CD4-positive, alpha-beta T cell treated with Interleukin-2 at 100 ng/mL for 4 hours (primary cell): Measurements from ENCODE around the gene TAF6L.
"Not testable (repeated sequence)": the region's sequence is repeated elsewhere in the genome, so short reads cannot be mapped to it uniquely, and the experiment has no call there.

ENCODE experiments used
- DNase-seq: peaks from one replicate; pipeline ENCODE4 v3.0.0-alpha.2; 2020; ENCODE audit warnings: low spot score

TAF6L gene

DNA sequence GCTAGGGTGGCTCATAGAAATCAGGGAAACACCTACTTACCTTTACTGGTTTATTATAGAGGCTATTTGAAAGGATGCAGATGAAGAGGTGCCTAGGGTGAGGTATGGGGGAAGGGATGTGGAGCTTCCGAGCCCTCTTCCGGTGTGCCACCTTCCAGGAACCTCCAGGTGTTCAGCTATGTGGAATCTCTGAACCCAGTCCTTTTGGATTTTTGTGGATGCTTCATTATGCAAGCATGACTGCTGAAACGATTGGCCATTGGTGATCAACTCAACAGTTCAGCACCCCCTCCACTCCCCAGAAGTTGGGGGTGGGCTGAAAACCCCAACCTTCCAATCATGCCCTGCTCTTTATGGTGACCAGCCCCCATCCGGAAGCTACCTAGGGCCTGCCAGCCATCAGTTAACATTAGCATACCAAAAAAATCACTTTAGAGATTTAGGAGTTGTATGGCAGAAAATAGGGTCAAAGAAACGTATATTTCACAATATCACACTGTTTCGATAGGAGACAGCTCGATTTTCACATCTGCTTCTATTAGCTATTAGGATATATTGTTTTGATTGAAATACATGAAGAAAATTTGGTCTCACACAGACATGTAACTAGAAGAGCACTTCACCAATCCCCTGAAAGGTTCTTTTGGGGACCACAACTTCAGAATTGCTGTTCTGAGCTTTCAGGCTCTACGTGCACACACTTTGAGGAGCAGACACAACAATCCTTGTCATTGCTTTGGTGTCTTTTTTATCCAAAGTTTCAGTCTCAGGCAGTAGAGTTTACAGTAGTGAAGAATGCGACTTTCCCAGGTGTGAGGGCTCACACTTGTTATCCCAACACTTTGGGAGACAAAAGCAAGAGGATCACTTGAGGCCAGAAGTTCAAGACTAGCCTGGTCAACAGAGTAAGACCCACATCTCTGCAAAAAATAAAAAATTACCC, 13.1 kb upstream of the TAF6L start:
- DNase-seq: no peak

DNA sequence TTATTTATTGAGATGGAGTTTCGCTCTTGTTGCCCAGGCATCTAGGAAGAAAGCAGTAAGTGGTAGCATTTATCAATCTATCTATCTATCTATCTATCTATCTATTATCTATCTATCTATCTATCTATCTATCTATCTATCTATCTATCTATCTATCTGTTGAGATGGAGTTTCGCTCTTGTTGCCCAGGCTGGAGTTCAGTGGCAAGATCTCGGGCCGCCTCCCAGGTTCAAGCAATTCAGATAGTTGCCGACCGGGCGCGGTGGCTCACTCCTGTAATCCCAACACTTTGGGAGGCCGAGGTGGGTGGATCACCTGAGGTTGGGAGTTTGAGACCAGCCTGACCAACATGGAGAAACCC, 10.3 kb upstream of the TAF6L start:
- not testable (repeated sequence) for DNase-seq

- DNase-seq: no peak
These were observed 435 bp upstream of the TAF6L start for GRCh38 chr11:62770778-62771143.

DNA sequence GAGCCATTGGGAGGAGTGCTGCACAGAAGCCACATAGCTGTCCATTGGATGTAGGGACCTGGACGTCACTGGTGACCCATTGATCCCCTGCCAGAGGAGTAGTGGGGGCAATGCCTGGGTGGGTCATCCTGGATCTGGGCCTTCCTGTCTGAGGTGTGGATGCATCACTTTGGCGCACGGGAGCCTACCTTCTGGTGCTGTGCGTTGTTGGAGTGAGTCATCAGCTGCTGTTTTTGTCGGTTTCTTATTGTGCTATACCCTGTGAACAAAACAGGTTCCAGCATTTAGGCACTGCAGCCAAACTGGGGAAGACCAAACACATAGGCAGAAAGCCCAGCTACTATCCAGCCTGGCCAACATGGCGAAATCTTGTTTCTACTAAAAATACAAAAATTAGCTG, 3.2 kb downstream of the TAF6L start:
- DNase-seq: no peak

GRCh38 chr11:62775646-62776045, 4.5 kb downstream of the TAF6L start:
- no peak for DNase-seq

DNA sequence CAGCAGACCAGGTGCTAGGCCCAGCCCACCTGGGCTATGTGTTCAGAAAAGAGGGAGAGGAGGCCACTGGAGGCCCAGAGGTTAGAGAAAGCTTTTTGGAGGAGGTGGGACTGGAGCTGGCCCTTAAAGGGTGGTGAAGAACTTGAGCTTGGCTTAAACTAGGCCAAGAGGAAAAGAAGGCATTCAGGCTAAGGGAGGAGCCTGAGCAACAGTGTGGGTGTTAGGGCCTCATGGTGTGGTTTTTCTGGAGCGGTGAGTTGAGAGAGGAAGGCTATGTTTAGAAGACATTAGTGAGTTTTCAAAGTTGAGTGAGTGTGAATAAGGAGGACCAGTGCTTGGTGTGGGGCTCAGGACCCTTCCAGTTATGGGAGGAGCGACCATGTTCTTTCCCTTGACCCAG, 6.2 kb downstream of the TAF6L start:
- DNase-seq: no peak

- no peak for DNase-seq
These were observed 7.2 kb downstream of the TAF6L start for GRCh38 chr11:62778441-62778840.

DNA sequence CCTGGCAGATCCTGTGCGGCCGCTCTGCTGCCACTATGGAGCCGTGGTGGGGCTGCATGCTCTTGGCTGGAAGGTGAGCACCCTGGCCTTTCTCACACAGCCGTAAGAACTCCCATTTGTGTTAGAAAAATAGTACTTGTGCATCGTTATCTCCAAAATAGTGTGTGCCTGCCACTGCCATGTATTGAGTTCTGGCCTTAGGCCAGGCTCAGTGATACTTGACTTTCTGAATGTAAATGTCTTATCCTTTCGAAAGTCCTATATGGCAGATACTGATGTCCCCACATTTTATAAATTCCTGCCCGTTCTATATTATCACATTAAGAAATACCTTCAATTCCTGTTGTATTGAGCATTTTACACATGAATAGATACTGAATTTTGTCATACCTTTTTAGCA, 11.6 kb downstream of the TAF6L start:
- DNase-seq: no peak

GRCh38 chr11:62786318-62787004, 15.3 kb downstream of the TAF6L start:
- peak; percentile 87 for DNase-seq

- peak; percentile 99 for DNase-seq
These were observed 16.0 kb downstream of the TAF6L start, which contains the start of gene TMEM179B for GRCh38 chr11:62787005-62787759. Gene TMEM179B (plus strand): TSS chr11:62787402. CDS start chr11:62787432, 30 bp downstream.

DNA sequence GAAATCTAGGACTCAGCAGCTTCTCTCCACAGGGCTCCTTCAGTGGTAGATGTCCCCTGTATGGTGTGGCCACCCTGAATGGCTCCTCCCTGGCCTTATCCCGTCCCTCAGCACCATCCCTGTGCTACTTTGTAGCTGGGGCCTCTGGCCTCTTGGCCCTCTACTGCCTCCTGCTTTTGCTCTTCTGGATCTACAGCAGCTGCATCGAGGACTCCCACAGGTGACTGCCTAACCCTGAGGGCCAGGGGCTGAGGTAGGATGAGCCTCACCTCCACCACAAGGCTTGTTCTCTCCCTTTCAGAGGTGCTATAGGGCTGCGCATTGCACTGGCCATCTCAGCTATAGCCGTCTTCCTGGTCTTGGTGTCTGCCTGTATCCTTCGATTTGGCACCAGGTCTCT, 17.8 kb downstream of the TAF6L start:
- DNase-seq: no peak

GRCh38 chr11:62789576-62789975, 18.4 kb downstream of the TAF6L start:
- no peak for DNase-seq

DNA sequence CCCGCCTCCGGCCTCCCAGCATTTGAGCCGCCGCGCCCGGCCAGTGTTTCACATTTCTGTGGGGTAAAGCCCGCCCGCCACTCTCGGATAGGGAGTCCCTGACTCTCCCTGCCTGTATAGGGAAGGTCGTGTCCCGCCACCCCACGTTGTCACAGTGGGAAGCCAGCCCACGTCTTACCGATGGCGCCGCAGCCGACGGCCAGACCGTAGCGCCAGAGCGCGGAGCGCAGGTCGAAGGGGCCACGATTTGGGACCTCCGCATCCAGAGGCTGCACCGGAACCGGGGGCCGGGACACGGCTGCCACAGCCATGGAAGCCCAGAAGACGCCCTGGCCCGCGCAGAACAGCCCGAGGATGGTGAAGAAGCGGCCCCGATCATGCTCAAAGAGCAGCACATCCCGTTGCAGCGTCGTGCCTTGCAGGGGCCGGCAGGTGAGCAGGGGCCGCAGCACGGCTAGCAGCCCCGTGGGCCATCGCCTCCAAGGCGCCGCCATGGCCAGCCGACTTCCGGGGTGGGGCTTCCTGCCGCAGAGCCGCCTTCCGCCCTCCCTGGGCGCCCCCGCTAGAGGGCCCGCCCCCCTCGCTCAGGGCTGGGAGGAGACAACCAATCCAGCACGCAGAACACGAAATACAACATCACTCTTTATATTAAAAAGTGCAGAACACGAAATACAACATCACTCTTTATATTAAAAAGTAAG, 20.5 kb downstream of the TAF6L start, which contains the start of gene TMEM223:
TSS of gene TMEM223 (minus strand) at position 506 of the 701 bp plus-strand sequence. CDS start at position 494, 12 bp downstream.
- DNase-seq: peak; percentile 90

- no peak for DNase-seq
These were observed 21.0 kb downstream of the TAF6L start for GRCh38 chr11:62792202-62792575.

- DNase-seq: no peak
These were observed 23.1 kb downstream of the TAF6L start for GRCh38 chr11:62794201-62794775.

DNA sequence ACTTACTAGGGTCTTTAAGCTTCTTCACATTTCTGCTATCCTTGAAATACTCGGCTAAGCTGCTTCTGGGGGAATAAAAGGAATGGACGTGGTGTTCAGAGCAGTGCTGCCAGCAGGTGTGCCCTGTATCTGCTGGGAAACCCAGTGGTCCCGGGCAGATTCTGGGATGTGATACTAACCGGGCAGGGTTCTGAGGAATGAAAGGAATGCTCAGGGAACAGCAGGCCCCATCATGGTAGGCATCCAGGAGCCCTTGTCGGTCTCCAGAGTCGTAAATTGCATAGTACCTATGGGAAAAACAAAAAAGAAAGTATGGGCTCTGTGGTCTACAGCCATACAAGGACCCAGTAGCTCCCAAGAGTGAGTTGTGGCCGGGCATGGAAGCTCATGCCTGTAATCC, 25.1 kb downstream of the TAF6L start:
- DNase-seq: no peak

DNA sequence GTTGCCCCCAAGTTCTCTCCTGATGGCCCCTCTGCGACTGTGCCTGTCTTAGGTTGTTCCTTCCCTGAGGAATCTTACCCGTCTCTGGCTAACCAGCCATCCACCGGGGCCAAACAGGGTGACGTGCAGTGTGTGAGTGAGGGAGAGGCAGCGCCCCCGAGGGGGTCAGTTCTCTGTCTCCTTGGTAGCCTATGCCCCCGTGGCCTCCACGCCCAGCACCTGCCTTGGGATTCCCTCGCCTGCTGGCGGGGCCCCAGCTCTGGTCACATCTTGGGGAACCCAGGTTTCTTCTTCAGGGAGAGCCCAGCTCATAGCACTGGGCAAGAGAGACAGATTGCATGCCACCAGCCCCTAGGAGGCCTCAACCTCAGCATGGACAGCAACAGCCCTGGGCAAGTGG, 28.3 kb downstream of the TAF6L start:
- no peak for DNase-seq

GRCh38 chr11:62801071-62801470, 29.9 kb downstream of the TAF6L start:
- DNase-seq: no peak

DNA sequence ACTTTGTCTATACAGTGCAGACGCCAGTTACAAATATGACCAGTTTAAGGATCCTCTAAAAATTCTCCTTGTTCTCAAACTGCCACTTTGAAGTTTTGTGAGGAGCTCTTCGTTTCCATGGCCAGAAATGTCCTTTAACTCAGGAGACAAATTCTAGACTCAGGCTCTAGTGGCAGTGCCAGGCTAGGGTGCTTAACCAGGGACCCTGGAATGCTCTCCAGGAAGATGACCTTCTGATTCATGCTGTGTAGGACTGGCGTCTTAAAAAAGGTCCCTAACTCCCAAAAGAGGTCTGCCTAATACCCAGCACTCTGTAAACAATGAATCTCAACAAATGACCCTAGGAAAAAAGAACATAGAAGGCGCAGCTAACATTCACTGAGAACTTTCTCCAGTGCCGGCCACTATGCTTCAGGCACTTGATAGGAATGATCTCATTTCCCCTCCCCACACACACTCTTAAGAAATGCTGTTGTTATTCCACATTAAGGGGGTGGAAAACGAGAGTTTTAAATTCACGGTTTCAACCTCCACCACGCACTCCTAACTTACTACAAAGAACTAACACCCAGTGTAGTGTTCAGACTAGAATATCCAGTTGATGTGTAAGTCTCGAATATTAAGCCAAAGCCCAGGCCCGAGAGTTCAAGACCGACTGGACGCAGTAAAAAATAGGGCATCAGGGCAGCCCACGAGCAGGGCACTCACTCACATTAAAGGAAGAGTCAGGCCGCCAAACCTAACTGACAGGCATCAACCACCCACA, 33.3 kb downstream of the TAF6L start:
- peak; percentile 35 for DNase-seq

GRCh38 chr11:62805076-62805892, 34.1 kb downstream of the TAF6L start, which contains the start of gene NXF1:
Gene NXF1 (minus strand): TSS chr11:62805440. CDS start chr11:62805356, 84 bp downstream.
- DNase-seq: peak; percentile 96
